Body of pancreas (tissue), 4 donors: ENCODE data around the gene CDHR3.

Experiments used
- POLR2A ChIP-seq, 3 donors: fragments of 450-650 bp; IDR thresholded peaks; one replicate each; pipeline ENCODE4 v1.6.1; 2016; ENCODE audit warnings: antibody characterized with exemption in 3 of 3, mild to moderate bottlenecking in 2 of 3
- TF ChIP-seq, protein P1 (sequence below), 7 experiments: fragments of 450-650 bp in 4 of 7; fragments of 200-600 bp in 3 of 7; sonication (generic) in 3 of 7; IDR thresholded peaks; one replicate each; pipeline ENCODE4 v1.5.1; 2016 to 2019; ENCODE audit warnings: antibody characterized with exemption in 7 of 7

DNA sequence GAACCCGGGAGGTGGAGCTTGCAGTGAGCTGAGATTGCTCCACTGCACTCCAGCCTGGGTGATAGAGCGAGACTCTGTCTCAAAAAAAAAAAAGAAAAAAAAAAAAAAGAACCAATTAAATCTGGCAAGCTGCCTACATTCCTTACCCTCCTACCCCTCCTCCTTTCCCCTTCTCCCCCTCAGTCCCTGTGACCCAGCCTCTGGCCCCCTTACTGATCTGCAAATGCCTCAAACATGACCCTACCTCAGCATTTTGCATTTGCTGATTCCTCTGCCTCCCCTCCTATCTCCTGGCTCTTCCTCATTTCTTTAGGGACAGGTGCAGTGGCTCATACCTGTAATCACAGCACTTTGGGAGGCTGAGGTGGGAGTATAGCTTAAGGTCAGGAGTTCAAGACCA, 19.3 kb downstream of the CDHR3 start:
- TF ChIP-seq, protein P1, sequence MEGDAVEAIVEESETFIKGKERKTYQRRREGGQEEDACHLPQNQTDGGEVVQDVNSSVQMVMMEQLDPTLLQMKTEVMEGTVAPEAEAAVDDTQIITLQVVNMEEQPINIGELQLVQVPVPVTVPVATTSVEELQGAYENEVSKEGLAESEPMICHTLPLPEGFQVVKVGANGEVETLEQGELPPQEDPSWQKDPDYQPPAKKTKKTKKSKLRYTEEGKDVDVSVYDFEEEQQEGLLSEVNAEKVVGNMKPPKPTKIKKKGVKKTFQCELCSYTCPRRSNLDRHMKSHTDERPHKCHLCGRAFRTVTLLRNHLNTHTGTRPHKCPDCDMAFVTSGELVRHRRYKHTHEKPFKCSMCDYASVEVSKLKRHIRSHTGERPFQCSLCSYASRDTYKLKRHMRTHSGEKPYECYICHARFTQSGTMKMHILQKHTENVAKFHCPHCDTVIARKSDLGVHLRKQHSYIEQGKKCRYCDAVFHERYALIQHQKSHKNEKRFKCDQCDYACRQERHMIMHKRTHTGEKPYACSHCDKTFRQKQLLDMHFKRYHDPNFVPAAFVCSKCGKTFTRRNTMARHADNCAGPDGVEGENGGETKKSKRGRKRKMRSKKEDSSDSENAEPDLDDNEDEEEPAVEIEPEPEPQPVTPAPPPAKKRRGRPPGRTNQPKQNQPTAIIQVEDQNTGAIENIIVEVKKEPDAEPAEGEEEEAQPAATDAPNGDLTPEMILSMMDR (IDR thresholded peaks at IDR 0.05): no peak
- TF ChIP-seq POLR2A (IDR thresholded peaks at IDR 0.05): no peak
